Sigmoid colon (tissue), 7 donors: ENCODE measurements around the gene PDE4D. TPM values are rescaled to one million over a fixed set of nuclear protein-coding genes. Genes with fewer than 3 reads are reported as not detected.
A peak's percentile ranks its signal among the peaks of the same experiment; 100 is the strongest.

ENCODE experiments used
- DNase-seq: peaks from one replicate; pipeline ENCODE4 v3.0.0-alpha.2; 2019
- H3K27ac ChIP-seq, 4 donors: fragments of 200-600 bp; sonication (generic); one replicate each; pipeline ENCODE4 v1.5.1; 2016 to 2019; ENCODE audit warnings: mild to moderate bottlenecking in 1 of 4
- H3K27me3 ChIP-seq, 3 donors: fragments of 200-600 bp; sonication (generic); one replicate each; pipeline ENCODE4 v1.5.1; 2019; ENCODE audit warnings: mild to moderate bottlenecking in 1 of 3
- H3K36me3 ChIP-seq, 4 donors: fragments of 200-600 bp; sonication (generic); one replicate each; pipeline ENCODE4 v1.5.1; 2016 to 2019
- H3K4me1 ChIP-seq, 4 donors: fragments of 200-600 bp; sonication (generic); one replicate each; pipeline ENCODE4 v1.5.1; 2017 to 2019
- H3K4me3 ChIP-seq, 4 donors: fragments of 200-600 bp; sonication (generic); one replicate each; pipeline ENCODE4 v1.5.1; 2017 to 2019; ENCODE audit warnings: mild to moderate bottlenecking in 2 of 4, moderate library complexity in 1 of 4
- H3K9me3 ChIP-seq, 4 donors: fragments of 200-600 bp in 3 of 4; sonication (generic) in 3 of 4; one replicate each; pipeline versions ENCODE4 v1.5.1 to v1.6.1; 2013 to 2019
- CTCF ChIP-seq, 4 experiments: fragments of 450-650 bp in 3 of 4; fragments of 200-600 bp in 1 of 4; IDR thresholded peaks; one replicate each; pipeline ENCODE4 v1.5.1; 2016 to 2019; ENCODE audit warnings: antibody characterized with exemption in 4 of 4, mild to moderate bottlenecking in 3 of 4, moderate library complexity in 2 of 4
- EP300 ChIP-seq, 4 donors: sonication (generic); formaldehyde crosslinking; IDR thresholded peaks; one replicate each; pipeline ENCODE4 v1.6.1; 2017; ENCODE audit warnings: antibody characterized with exemption in 4 of 4
- POLR2A ChIP-seq, 2 donors: fragments of 450-650 bp; IDR thresholded peaks; one replicate each; pipeline ENCODE4 v1.6.1; 2016; ENCODE audit warnings: antibody characterized with exemption in 2 of 2, mild to moderate bottlenecking in 2 of 2, moderate library complexity in 2 of 2
- POLR2AphosphoS5 ChIP-seq, 4 donors: sonication (generic); formaldehyde crosslinking; IDR thresholded peaks; one replicate each; pipeline ENCODE4 v1.6.1; 2017; ENCODE audit warnings: antibody characterized with exemption in 4 of 4
- WGBS, 2 donors: extraction: QIAGEN DNeasy Blood & Tissue Kit; methylation state at CpG; one replicate each; pipeline ENCODE4 v1.1.7; 2013; 5-methylcytosine and 5-hydroxymethylcytosine counted together
- intact Hi-C: fragments of 100-400 bp; cut with DNase I; formaldehyde crosslinking; loops from one replicate; pipeline ENCODE4 v1.15.1; 2023
- polyA plus RNA-seq, 3 donors: library from polyadenylated mRNA; stranded (reverse); fragments of 200-250 nt; gene quantifications; one replicate each; pipeline ENCODE4 v1.2.3, GENCODE V29; 2013
- total RNA-seq, 4 donors: library from RNA; depleted of rRNA; stranded (reverse); fragments of >200 nt; gene quantifications; one replicate each; pipeline ENCODE4 v1.1.0, GENCODE V29; 2016
- donor health status: healthy with polysubstance abuse.
- donor health status: Bipolar disorder and iron deficiency.
- donor health status: healthy.

PDE4D gene
- total and polyA plus RNA-seq, 7 donors, result 6.0 to 289 (median 169) TPM

- H3K36me3 ChIP-seq, result no peaks in the 10 kb centered on the region
- H3K9me3 ChIP-seq, result no peaks in the 10 kb centered on the region
Observed at GRCh38 chr5:59236986-59237385, 656.5 kb downstream of the PDE4D start.

GRCh38 chr5:59236448-59236847, 657.1 kb downstream of the PDE4D start:
- intact Hi-C loops, result no loop called here
- H3K27ac ChIP-seq, result peak overlapping the region in 1 of 4 donors; percentile 13
- no peak for TF ChIP-seq CTCF (IDR thresholded peaks at IDR 0.05)
- TF ChIP-seq POLR2AphosphoS5 (IDR thresholded peaks at IDR 0.05), result no peak
- TF ChIP-seq POLR2A (IDR thresholded peaks at IDR 0.05), result no peak
- TF ChIP-seq EP300 (IDR thresholded peaks at IDR 0.05), result no peak
- H3K4me1 ChIP-seq, result peaks cover 0 to 76% (median 46%) of the 10 kb centered on the region in 4 donors
- H3K9me3 ChIP-seq, result no peaks in the 10 kb centered on the region
- peak; percentile 64 for DNase-seq
- no peaks in the 10 kb centered on the region for H3K27me3 ChIP-seq
- H3K36me3 ChIP-seq, result no peaks in the 10 kb centered on the region
- no peak overlapping the region for H3K4me3 ChIP-seq
- 93 to 94% methylated on average over 7 of the region's 7 CpGs for WGBS, 2 donors

More at GRCh38 chr5:59236986-59237385, 656.5 kb downstream of the PDE4D start:
- TF ChIP-seq POLR2A (IDR thresholded peaks at IDR 0.05) (no peak), CTCF (IDR thresholded peaks at IDR 0.05) (no peak), EP300 (IDR thresholded peaks at IDR 0.05) (no peak), POLR2AphosphoS5 (IDR thresholded peaks at IDR 0.05) (no peak)
- Histone ChIP-seq H3K4me3 (no peak overlapping the region), H3K27ac (peak overlapping the region in 1 of 4 donors; percentile 13), H3K4me1 (peaks cover 0 to 76% (median 50%) of the 10 kb centered on the region in 4 donors), H3K27me3 (no peaks in the 10 kb centered on the region)
- DNase-seq, result no peak
- intact Hi-C loops, result no loop called here

GRCh38 chr5:59234236-59234635, 659.3 kb downstream of the PDE4D start:
- intact Hi-C loops, result no loop called here
- Histone ChIP-seq H3K27me3 (no peaks in the 10 kb centered on the region), H3K36me3 (no peaks in the 10 kb centered on the region), H3K4me1 (peaks cover 0 to 62% (median 30%) of the 10 kb centered on the region in 4 donors), H3K9me3 (no peaks in the 10 kb centered on the region), H3K27ac (peak overlapping the region in 1 of 4 donors; percentile 11), H3K4me3 (no peak overlapping the region)
- 81 to 89% methylated on average over 1 of the region's 1 CpG for WGBS, 2 donors
- TF ChIP-seq EP300 (IDR thresholded peaks at IDR 0.05), result no peak
- TF ChIP-seq CTCF (IDR thresholded peaks at IDR 0.05), result no peak
- no peak for TF ChIP-seq POLR2AphosphoS5 (IDR thresholded peaks at IDR 0.05)
- TF ChIP-seq POLR2A (IDR thresholded peaks at IDR 0.05), result no peak
- no peak for DNase-seq

- 89 to 92% methylated on average over 7 of the region's 7 CpGs for WGBS, 2 donors
- H3K4me1 ChIP-seq, result peaks cover 0 to 43% (median 12%) of the 10 kb centered on the region in 4 donors
- H3K27me3 ChIP-seq, result no peaks in the 10 kb centered on the region
- H3K36me3 ChIP-seq, result no peaks in the 10 kb centered on the region
- intact Hi-C loops, result no loop called here
- TF ChIP-seq EP300 (IDR thresholded peaks at IDR 0.05), result no peak
- TF ChIP-seq POLR2AphosphoS5 (IDR thresholded peaks at IDR 0.05), result no peak
- TF ChIP-seq POLR2A (IDR thresholded peaks at IDR 0.05), result no peak
- TF ChIP-seq CTCF (IDR thresholded peaks at IDR 0.05), result no peak
- H3K4me3 ChIP-seq, result no peak overlapping the region
- H3K27ac ChIP-seq, result peak overlapping the region in 1 of 4 donors; percentile 44
- no peaks in the 10 kb centered on the region for H3K9me3 ChIP-seq
- DNase-seq, result no peak
Observed at GRCh38 chr5:59231221-59231931, 662.1 kb downstream of the PDE4D start.
